SK-N-SH (cell line): Measurements from ENCODE around the gene RER1. TPM values are rescaled to one million over a fixed set of nuclear protein-coding genes. Genes with fewer than 3 reads are reported as not detected.

ENCODE experiments used
- CTCF ChIA-PET: fragments of 300-600, 350-600 bp; formaldehyde crosslinking; extraction: SDS; loops from one replicate; lab custom pipeline; 2021; lab: Yijun Ruan, JAX
- POLR2A ChIA-PET: fragments of 350-600 bp; sonication (Branson Sonifier 250); formaldehyde crosslinking; extraction: SDS; loops from one replicate; lab custom pipeline; 2020; ENCODE audit warnings: antibody characterized with exemption, inconsistent platforms; lab: Yijun Ruan, JAX
- DNase-seq: peaks from one replicate; pipeline ENCODE4 v3.0.0; 2012
- H2AFZ ChIP-seq: fragments of 200-600 bp; sonication (generic); 2 replicates; pipeline ENCODE4 v1.8.1; 2016; ENCODE audit warnings: antibody characterized with exemption, mild to moderate bottlenecking, low read depth
- H3F3A ChIP-seq: fragments of 200-600 bp; sonication (generic); replicated peaks from 2 replicates; pipeline ENCODE3; 2016; ENCODE audit warnings: antibody characterized with exemption, mild to moderate bottlenecking; ENCODE audit not compliant: insufficient read depth
- H3K27ac ChIP-seq, 2 experiments: fragments of 200-500 bp in 1 of 2; fragments of 200-600 bp in 1 of 2; sonication (Bioruptor generic) in 1 of 2; sonication (generic), shearing (Covaris generic) in 1 of 2; 2 replicates each; pipeline versions ENCODE4 v1.5.1 to v1.6.1; 2014 to 2016; ENCODE audit warnings: low read depth in 2 of 2, inconsistent platforms in 1 of 2, low read length in 1 of 2, mild to moderate bottlenecking in 1 of 2, mixed read lengths in 1 of 2
- H3K27me3 ChIP-seq: fragments of 200-600 bp; sonication (generic), shearing (Covaris generic); 2 replicates; pipeline ENCODE4 v1.6.1; 2016; ENCODE audit warnings: mixed run types; ENCODE audit not compliant: insufficient read depth
- H3K36me3 ChIP-seq, 2 experiments: fragments of 200-500 bp in 1 of 2; fragments of 200-600 bp in 1 of 2; sonication (Bioruptor generic) in 1 of 2; sonication (generic) in 1 of 2; replicated peaks in 1 of 2; 2 replicates each; pipeline versions ENCODE3 to v1.5.1; 2014 to 2016; ENCODE audit warnings: low read length in 1 of 2, mild to moderate bottlenecking in 1 of 2; ENCODE audit not compliant: insufficient read depth in 2 of 2, control insufficient read depth in 1 of 2
- H3K4me1 ChIP-seq, 2 experiments: fragments of 200-500 bp in 1 of 2; fragments of 200-600 bp in 1 of 2; sonication (Bioruptor generic) in 1 of 2; sonication (generic), shearing (Covaris generic) in 1 of 2; 2 replicates each; pipeline versions ENCODE4 v1.5.1 to v1.6.1; 2014 to 2016; ENCODE audit warnings: low read depth in 1 of 2, low read length in 1 of 2, mixed run types in 1 of 2; ENCODE audit not compliant: insufficient read depth in 2 of 2, control insufficient read depth in 1 of 2
- H3K4me2 ChIP-seq: fragments of 200-600 bp; sonication (generic), shearing (Covaris generic); 2 replicates; pipeline ENCODE4 v1.6.1; 2017; ENCODE audit warnings: mixed run types
- H3K4me3 ChIP-seq, 2 experiments: fragments of 200-500 bp in 1 of 2; fragments of 200-600 bp in 1 of 2; sonication (Bioruptor generic) in 1 of 2; sonication (generic), shearing (Covaris generic) in 1 of 2; 2 replicates each; pipeline versions ENCODE4 v1.5.1 to v1.8.1; 2014 to 2016; ENCODE audit warnings: low read depth in 2 of 2, inconsistent platforms in 1 of 2, low read length in 1 of 2, mild to moderate bottlenecking in 1 of 2, mixed read lengths in 1 of 2, moderate library complexity in 1 of 2
- H3K79me2 ChIP-seq: fragments of 200-600 bp; sonication (generic); 2 replicates; pipeline ENCODE4 v1.8.1; 2017; ENCODE audit warnings: mild to moderate bottlenecking; ENCODE audit not compliant: insufficient read depth
- H3K9ac ChIP-seq: fragments of 200-600 bp; sonication (generic); 2 replicates; pipeline ENCODE4 v1.6.1; 2017; ENCODE audit warnings: mixed run types
- H3K9me2 ChIP-seq: fragments of 200-600 bp; sonication (generic); 2 replicates; pipeline ENCODE4 v1.6.1; 2017; ENCODE audit warnings: mixed run types
- H3K9me3 ChIP-seq: fragments of 200-600 bp; sonication (generic); 2 replicates; pipeline ENCODE4 v1.6.1; 2017; ENCODE audit warnings: mixed run types, mild to moderate bottlenecking, moderate library complexity
- H4K20me1 ChIP-seq: fragments of 200-600 bp; sonication (generic); 2 replicates; pipeline ENCODE4 v1.6.1; 2017; ENCODE audit warnings: mild to moderate bottlenecking, mixed run types; ENCODE audit not compliant: insufficient read depth
- CHD2 ChIP-seq: fragments of 150-350 bp; IDR thresholded peaks from 2 replicates; pipeline ENCODE4 v1.6.1; 2018; ENCODE audit warnings: low read length; ENCODE audit not compliant: partially characterized antibody
- ELF1 ChIP-seq: IDR thresholded peaks from 2 replicates; pipeline ENCODE4 v1.4.0; 2012
- EP300 ChIP-seq, 2 experiments: IDR thresholded peaks; 2 replicates each; pipeline versions ENCODE4 v1.4.0 to v1.6.1; 2012; ENCODE audit warnings: borderline replicate concordance in 1 of 2, low read depth in 1 of 2, low read length in 1 of 2
- EZH2phosphoT487 ChIP-seq: fragments of 200-600 bp; sonication (generic); IDR thresholded peaks from 2 replicates; pipeline ENCODE4 v1.6.1; 2017; ENCODE audit warnings: low read depth, mixed run types, mild to moderate bottlenecking, antibody characterized with exemption, moderate library complexity, borderline replicate concordance
- FOSL2 ChIP-seq: IDR thresholded peaks from 2 replicates; pipeline ENCODE4 v1.4.0; 2012; ENCODE audit warnings: low read depth, mild to moderate bottlenecking, moderate library complexity, borderline replicate concordance
- GABPA ChIP-seq: IDR thresholded peaks from 2 replicates; pipeline ENCODE4 v1.4.0; 2012; ENCODE audit warnings: low read depth, mild to moderate bottlenecking
- IRF3 ChIP-seq: fragments of 150-350 bp; IDR thresholded peaks from 2 replicates; pipeline ENCODE4 v1.6.1; 2016; ENCODE audit warnings: mild to moderate bottlenecking, low read depth, low read length
- NFIC ChIP-seq: IDR thresholded peaks from 2 replicates; pipeline ENCODE4 v1.4.0; 2012; ENCODE audit warnings: borderline replicate concordance
- POLR2AphosphoS5 ChIP-seq: IDR thresholded peaks from 2 replicates; pipeline ENCODE4 v1.6.1; 2012; ENCODE audit warnings: low read depth, low read length
- RCOR1 ChIP-seq: fragments of 150-350 bp; IDR thresholded peaks from 2 replicates; pipeline ENCODE4 v1.6.1; 2017; ENCODE audit warnings: antibody characterized with exemption, low read length
- RFX5 ChIP-seq: IDR thresholded peaks from 2 replicates; pipeline ENCODE4 v1.6.1; 2012; ENCODE audit warnings: mild to moderate bottlenecking, improper control_type of control experiment, low read length
- RXRA ChIP-seq: IDR thresholded peaks from 2 replicates; pipeline ENCODE4 v1.4.0; 2012; ENCODE audit warnings: low read depth, mild to moderate bottlenecking, borderline replicate concordance
- SMC3 ChIP-seq: IDR thresholded peaks from 2 replicates; pipeline ENCODE4 v1.6.1; 2012; ENCODE audit warnings: low read depth, low read length, improper control_type of control experiment
- TAF1 ChIP-seq: IDR thresholded peaks from 2 replicates; pipeline ENCODE4 v1.6.1; 2012; ENCODE audit warnings: low read depth, mild to moderate bottlenecking, low read length, moderate library complexity, borderline replicate concordance
- TCF12 ChIP-seq: IDR thresholded peaks from 2 replicates; pipeline ENCODE4 v1.4.0; 2012
- ZBTB33 ChIP-seq: IDR thresholded peaks from 2 replicates; pipeline ENCODE4 v1.4.0; 2012; ENCODE audit warnings: low read depth, borderline replicate concordance
- WGBS: methylation state at CpG from one replicate; pipeline ENCODE4 v1.1.6; 2017; ENCODE audit warnings: low lambda C conversion rate; 5-methylcytosine and 5-hydroxymethylcytosine counted together
- polyA plus RNA-seq, 3 experiments: library from polyadenylated mRNA; depleted of rRNA; stranded (reverse); fragments of >200 nt; gene quantifications; 2 replicates each; pipeline ENCODE4 v1.2.3, GENCODE V29; 2012

Gene RER1
- polyA plus RNA-seq, 1 of the 3 experiments (the other 2 are of a cell fraction) = 181 TPM

DNA sequence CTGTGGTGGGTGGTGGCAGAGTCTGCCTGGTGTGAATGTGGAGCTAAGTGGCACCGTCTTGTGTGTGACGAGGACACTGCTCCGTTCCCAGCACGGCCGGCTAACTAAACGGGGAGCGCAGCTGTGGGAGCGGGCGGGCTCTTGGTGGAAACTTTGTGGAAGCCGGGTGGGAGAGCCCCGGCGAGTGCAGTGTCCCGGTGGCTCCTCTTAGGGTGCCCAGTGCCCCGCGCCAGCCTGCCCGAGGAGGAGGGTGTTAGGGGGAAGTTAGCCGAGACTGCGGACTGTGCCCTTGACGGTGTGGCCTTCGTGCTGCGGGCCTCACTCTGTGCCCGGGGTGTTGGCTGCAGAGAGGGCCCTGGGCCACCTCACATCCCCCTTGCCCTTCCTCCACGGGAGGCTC is 10.8 kb downstream of the RER1 start:
- H3F3A ChIP-seq = peaks cover 22% of the 10 kb centered on the region
- no peak overlapping the region for H3K4me3 ChIP-seq
- H3K79me2 ChIP-seq = peaks cover 24% of the 10 kb centered on the region
- H3K9me2 ChIP-seq = no peaks in the 10 kb centered on the region
- DNase-seq = no peak
- 100% methylated on average over 9 of the region's 23 CpGs for WGBS
- 0 out of 2 replicates have a peak, but pooled peaks cover 9% of the 10 kb centered on the region for H4K20me1 ChIP-seq
- no peaks in the 10 kb centered on the region for H3K27me3 ChIP-seq
- H3K36me3 ChIP-seq = peaks cover 21 to 87% of the 10 kb centered on the region in 2 experiments
- TF ChIP-seq CHD2 = no peak
- TF ChIP-seq ZBTB33 = no peak
- TF ChIP-seq POLR2AphosphoS5 = no peak; the same call in 1 of the 2 replicates
- no peak for TF ChIP-seq RFX5
- TF ChIP-seq IRF3 = no peak
- TF ChIP-seq EP300 (IDR thresholded peaks at IDR 0.05; ENCODE audit: borderline replicate concordance in 1 of 2, low read depth in 1 of 2, low read length in 1 of 2) = no peak
- ChIA-PET POLR2A (no interaction called here), CTCF (no interaction called here)
- H2AFZ ChIP-seq = no peak overlapping the region
- no peak overlapping the region for H3K9ac ChIP-seq
- H3K9me3 ChIP-seq = no peaks in the 10 kb centered on the region
- H3K4me2 ChIP-seq = no peak overlapping the region
- H3K4me1 ChIP-seq = peaks cover 0 to 3% of the 10 kb centered on the region in 2 experiments; a peak in 1 of 4 replicates
- no peak overlapping the region for H3K27ac ChIP-seq

DNA sequence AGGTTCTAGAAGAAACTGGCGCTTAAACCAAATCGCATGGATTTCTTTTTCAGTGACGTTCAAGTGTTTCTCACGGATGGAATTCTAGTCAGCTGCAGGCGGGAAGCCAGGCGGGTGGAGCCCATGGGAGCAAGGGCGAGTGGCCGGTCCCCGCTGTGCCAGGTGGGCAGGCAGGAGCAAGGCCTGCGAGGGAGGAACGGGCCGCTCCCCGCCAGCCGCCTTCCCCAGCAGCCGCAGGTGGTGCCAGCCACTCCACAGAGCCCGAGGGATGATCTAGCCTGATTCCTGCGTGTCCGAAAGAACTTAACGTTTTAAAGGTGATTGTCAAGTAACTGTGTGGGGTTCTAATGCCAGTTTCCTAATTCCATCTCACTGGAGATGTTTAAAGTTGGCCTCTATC is 11.6 kb downstream of the RER1 start:
- 0 out of 2 replicates have a peak, but pooled peaks cover 9% of the 10 kb centered on the region for H4K20me1 ChIP-seq
- POLR2A ChIA-PET = no interaction called here
- H3F3A ChIP-seq = peaks cover 20% of the 10 kb centered on the region
- DNase-seq = no peak
- TF ChIP-seq RCOR1 = no peak
- TF ChIP-seq EZH2phosphoT487 = no peak
- TF ChIP-seq POLR2AphosphoS5 = no peak
- no peak for TF ChIP-seq RFX5
- no peak for TF ChIP-seq TCF12
- TF ChIP-seq NFIC = no peak
- TF ChIP-seq SMC3 = no peak
- TF ChIP-seq TAF1 = no peak
- TF ChIP-seq RXRA = no peak
- TF ChIP-seq FOSL2 = no peak
- TF ChIP-seq GABPA = no peak
- no peak for TF ChIP-seq ZBTB33
- TF ChIP-seq ELF1 = no peak
- no peak overlapping the region for H3K27ac ChIP-seq
- H3K36me3 ChIP-seq = peaks cover 17 to 82% of the 10 kb centered on the region in 2 experiments
- H3K27me3 ChIP-seq = no peaks in the 10 kb centered on the region
- peaks cover 17% of the 10 kb centered on the region; the same call in 1 of the 2 replicates for H3K79me2 ChIP-seq
- CTCF ChIA-PET = interaction anchor here (0.7 kb wide), 1 partner anchor 57 kb away, joined by 3 read pairs; no protein-coding TSS in a partner anchor
- no peak overlapping the region for H3K9ac ChIP-seq
- no peaks in the 10 kb centered on the region for H3K9me2 ChIP-seq
- H3K4me1 ChIP-seq = peaks cover 0 to 3% of the 10 kb centered on the region in 2 experiments; a peak in 1 of 4 replicates
- H3K4me3 ChIP-seq = no peak overlapping the region
- 92% methylated on average over 6 of the region's 19 CpGs for WGBS
- H2AFZ ChIP-seq = no peak overlapping the region
- no peak overlapping the region for H3K4me2 ChIP-seq
- no peaks in the 10 kb centered on the region for H3K9me3 ChIP-seq
